ENCODE measurements around the gene FBXO36.

FBXO36 gene

DNA sequence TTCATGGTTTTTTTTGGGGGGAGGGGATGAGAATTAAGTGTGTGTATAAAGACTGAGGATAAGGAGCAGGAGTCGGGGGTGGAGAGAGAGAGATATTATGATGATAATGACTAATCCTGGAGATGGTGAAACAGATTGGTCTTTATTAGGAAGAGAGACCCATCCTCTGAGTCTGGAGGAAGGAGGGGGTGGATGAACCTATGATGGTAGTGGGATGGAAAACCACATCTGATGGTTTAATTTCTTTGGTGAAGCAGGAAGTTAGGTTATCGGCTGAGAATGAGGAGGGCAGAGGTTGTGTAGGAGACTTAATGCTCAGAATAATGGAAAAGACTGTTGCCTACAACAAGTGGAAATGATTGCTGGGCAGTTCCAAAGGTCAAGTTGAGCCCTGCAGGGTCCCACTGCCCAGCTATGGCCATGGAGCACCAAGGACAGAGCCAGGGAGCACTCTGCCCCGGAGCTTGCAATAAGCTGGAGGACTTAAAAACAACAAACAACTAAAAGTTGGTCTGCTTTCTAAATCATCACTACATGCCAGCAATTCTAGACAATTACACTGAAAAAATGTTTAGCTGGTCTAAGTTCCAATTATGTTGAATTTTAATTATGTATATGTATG lies 138.5 kb downstream of the FBXO36 start:
- no peak for DNase-seq (ENCODE audit: low read depth)
- H3K4me3 ChIP-seq (ENCODE audit: low read length) = no peak overlapping the region
- TF ChIP-seq CTCF (conservative IDR thresholded peaks at IDR 0.05; ENCODE audit: low read length) = no peak

Measured in AG10803 (cell line).